ENCODE data around the gene LKAAEAR1.

DNA sequence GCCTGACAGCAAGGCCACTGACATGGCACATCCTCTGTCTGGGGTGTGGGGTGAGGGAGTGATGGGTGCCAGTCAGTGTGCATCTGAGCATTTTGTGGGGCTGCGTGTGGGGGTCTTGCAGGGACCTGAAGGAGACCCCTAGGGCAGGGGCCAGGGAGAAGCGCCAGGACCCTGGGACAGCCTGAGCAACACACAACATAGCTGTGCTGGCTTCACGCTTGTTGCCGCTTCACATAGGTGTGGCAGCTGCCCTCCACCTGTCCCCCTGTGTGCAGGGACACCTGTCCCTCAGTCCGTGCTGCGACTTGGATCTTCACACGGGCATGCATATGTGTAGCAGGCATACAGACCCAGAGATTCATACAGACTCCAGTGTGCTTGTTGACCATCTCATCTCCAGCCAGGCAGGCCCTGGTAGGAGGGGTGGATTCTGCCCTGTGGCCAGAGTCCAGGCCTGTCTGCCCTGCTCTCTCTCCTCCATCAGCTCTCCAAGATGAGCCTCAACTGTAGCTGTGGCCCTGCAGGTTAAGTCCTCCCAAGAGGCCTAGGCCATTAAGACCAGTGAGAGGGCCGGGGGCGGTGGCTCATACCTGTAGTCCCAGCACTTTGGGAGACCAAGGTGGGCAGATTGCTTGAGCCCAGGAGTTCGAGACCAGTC, 26.3 kb upstream of the LKAAEAR1 start:
- TF ChIP-seq EP300 (IDR thresholded peaks at IDR 0.05) (no peak), POLR2AphosphoS5 (IDR thresholded peaks at IDR 0.05) (no peak)
- TF ChIP-seq, protein P1, sequence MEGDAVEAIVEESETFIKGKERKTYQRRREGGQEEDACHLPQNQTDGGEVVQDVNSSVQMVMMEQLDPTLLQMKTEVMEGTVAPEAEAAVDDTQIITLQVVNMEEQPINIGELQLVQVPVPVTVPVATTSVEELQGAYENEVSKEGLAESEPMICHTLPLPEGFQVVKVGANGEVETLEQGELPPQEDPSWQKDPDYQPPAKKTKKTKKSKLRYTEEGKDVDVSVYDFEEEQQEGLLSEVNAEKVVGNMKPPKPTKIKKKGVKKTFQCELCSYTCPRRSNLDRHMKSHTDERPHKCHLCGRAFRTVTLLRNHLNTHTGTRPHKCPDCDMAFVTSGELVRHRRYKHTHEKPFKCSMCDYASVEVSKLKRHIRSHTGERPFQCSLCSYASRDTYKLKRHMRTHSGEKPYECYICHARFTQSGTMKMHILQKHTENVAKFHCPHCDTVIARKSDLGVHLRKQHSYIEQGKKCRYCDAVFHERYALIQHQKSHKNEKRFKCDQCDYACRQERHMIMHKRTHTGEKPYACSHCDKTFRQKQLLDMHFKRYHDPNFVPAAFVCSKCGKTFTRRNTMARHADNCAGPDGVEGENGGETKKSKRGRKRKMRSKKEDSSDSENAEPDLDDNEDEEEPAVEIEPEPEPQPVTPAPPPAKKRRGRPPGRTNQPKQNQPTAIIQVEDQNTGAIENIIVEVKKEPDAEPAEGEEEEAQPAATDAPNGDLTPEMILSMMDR (IDR thresholded peaks at IDR 0.05) = no peak
